Prostate gland (tissue), 2 donors: Measurements from ENCODE around the gene SUDS3.

Source experiments
- POLR2A ChIP-seq: fragments of 450-650 bp; IDR thresholded peaks from one replicate; pipeline ENCODE4 v1.6.1; 2016; ENCODE audit warnings: antibody characterized with exemption, mild to moderate bottlenecking
- TF ChIP-seq, protein P1 (sequence below), 4 experiments: fragments of 200-600 bp in 2 of 4; fragments of 450-650 bp in 2 of 4; sonication (generic) in 2 of 4; IDR thresholded peaks; 1 replicate in 3 of 4; 2 replicates in 1 of 4; pipeline ENCODE4 v1.5.1; 2016 to 2019; ENCODE audit warnings: antibody characterized with exemption in 4 of 4, mild to moderate bottlenecking in 2 of 4, moderate library complexity in 2 of 4

DNA sequence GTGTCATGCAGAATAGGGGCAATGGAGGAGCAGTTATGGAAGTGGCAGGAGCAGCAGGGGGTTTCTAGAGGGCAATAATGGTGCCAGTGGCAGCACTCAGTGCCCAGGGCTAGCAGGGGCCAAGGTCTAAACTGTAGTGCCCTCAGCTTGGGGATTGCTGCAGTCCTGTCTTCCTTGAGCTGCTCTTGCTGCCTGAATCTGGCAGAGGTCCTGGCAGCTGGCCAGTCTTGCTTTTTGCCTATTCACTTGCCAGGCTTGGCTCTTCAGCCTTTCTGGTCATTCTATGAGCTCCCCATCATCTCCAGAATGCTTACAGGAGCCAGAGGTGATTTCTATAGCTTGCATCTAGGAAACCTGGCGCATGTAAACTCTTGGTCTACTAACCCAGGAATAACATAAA, 72.0 kb downstream of the SUDS3 start:
- TF ChIP-seq, protein P1, sequence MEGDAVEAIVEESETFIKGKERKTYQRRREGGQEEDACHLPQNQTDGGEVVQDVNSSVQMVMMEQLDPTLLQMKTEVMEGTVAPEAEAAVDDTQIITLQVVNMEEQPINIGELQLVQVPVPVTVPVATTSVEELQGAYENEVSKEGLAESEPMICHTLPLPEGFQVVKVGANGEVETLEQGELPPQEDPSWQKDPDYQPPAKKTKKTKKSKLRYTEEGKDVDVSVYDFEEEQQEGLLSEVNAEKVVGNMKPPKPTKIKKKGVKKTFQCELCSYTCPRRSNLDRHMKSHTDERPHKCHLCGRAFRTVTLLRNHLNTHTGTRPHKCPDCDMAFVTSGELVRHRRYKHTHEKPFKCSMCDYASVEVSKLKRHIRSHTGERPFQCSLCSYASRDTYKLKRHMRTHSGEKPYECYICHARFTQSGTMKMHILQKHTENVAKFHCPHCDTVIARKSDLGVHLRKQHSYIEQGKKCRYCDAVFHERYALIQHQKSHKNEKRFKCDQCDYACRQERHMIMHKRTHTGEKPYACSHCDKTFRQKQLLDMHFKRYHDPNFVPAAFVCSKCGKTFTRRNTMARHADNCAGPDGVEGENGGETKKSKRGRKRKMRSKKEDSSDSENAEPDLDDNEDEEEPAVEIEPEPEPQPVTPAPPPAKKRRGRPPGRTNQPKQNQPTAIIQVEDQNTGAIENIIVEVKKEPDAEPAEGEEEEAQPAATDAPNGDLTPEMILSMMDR (IDR thresholded peaks at IDR 0.05) = no peak
- TF ChIP-seq POLR2A = no peak
